ENCODE measurements around the gene METTL25. TPM values are rescaled to one million over a fixed set of nuclear protein-coding genes. Genes with fewer than 3 reads are reported as not detected.

Gene METTL25
- total RNA-seq, 1 experiment from 2014 or later, result 3.5 TPM

DNA sequence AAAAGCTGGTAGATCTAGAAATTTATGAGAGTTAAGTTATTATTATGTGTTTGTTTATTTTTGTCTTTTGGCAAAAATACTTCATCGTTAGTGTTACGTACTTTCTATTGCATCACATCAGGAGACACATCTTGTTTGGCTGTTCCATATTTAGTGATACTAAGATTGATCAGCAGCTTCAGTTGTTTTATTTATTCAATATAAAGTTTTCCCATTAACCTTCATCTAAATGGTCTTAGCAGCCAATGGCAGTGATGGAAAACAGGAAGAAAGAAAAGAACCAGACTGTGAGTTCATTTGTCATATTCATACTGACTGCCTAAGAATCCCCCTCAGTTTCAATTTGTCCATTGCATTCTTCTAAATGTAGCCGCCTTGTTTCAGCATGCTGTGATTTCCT, 122.3 kb downstream of the METTL25 start:
- H3K27me3 ChIP-seq (ENCODE audit: control insufficient read depth, insufficient read depth, low read length), result no peaks in the 10 kb centered on the region
- CTCF ChIA-PET, result no interaction called here
- no TSS peak for BruUV-seq (replicated peaks)
- no peaks in the 10 kb centered on the region for H3K36me3 ChIP-seq (ENCODE audit: control insufficient read depth, insufficient read depth, low read length)
- TF ChIP-seq, protein P1, sequence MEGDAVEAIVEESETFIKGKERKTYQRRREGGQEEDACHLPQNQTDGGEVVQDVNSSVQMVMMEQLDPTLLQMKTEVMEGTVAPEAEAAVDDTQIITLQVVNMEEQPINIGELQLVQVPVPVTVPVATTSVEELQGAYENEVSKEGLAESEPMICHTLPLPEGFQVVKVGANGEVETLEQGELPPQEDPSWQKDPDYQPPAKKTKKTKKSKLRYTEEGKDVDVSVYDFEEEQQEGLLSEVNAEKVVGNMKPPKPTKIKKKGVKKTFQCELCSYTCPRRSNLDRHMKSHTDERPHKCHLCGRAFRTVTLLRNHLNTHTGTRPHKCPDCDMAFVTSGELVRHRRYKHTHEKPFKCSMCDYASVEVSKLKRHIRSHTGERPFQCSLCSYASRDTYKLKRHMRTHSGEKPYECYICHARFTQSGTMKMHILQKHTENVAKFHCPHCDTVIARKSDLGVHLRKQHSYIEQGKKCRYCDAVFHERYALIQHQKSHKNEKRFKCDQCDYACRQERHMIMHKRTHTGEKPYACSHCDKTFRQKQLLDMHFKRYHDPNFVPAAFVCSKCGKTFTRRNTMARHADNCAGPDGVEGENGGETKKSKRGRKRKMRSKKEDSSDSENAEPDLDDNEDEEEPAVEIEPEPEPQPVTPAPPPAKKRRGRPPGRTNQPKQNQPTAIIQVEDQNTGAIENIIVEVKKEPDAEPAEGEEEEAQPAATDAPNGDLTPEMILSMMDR (IDR thresholded peaks at IDR 0.05), result no peak
- TF ChIP-seq, protein P2, sequence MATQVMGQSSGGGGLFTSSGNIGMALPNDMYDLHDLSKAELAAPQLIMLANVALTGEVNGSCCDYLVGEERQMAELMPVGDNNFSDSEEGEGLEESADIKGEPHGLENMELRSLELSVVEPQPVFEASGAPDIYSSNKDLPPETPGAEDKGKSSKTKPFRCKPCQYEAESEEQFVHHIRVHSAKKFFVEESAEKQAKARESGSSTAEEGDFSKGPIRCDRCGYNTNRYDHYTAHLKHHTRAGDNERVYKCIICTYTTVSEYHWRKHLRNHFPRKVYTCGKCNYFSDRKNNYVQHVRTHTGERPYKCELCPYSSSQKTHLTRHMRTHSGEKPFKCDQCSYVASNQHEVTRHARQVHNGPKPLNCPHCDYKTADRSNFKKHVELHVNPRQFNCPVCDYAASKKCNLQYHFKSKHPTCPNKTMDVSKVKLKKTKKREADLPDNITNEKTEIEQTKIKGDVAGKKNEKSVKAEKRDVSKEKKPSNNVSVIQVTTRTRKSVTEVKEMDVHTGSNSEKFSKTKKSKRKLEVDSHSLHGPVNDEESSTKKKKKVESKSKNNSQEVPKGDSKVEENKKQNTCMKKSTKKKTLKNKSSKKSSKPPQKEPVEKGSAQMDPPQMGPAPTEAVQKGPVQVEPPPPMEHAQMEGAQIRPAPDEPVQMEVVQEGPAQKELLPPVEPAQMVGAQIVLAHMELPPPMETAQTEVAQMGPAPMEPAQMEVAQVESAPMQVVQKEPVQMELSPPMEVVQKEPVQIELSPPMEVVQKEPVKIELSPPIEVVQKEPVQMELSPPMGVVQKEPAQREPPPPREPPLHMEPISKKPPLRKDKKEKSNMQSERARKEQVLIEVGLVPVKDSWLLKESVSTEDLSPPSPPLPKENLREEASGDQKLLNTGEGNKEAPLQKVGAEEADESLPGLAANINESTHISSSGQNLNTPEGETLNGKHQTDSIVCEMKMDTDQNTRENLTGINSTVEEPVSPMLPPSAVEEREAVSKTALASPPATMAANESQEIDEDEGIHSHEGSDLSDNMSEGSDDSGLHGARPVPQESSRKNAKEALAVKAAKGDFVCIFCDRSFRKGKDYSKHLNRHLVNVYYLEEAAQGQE (IDR thresholded peaks at IDR 0.05; ENCODE audit: insufficient read depth in 1 of 2, low read depth in 2 of 2, low read length in 1 of 2), result no peak
- TF ChIP-seq POLR2AphosphoS5 (IDR thresholded peaks at IDR 0.05; ENCODE audit: low read depth, low read length), result no peak
- TF ChIP-seq SIN3A (IDR thresholded peaks at IDR 0.05; ENCODE audit: borderline replicate concordance, insufficient read depth, low read depth, low read length), result no peak
- no peak for TF ChIP-seq TCF7L2 (IDR thresholded peaks at IDR 0.05; ENCODE audit: low read depth, low read length)
- H3K4me3 ChIP-seq (ENCODE audit: low read depth in 2 of 2, low read length in 2 of 2), result no peak overlapping the region
- in situ Hi-C loops (cut with HindIII; ENCODE audit: low pct_unique_long_range_greater_than_20kb, low sequenced_read_pairs), result no loop called here
- DNase-seq (ENCODE audit: low read depth, low spot score), result no peak
- H3K9me3 ChIP-seq (ENCODE audit: control insufficient read depth, insufficient read depth, low read depth, low read length), result no peaks in the 10 kb centered on the region
- POLR2A ChIA-PET, result no interaction called here
- intact Hi-C loops (cut with micrococcal nuclease; ENCODE audit: unreplicated experiment), result no loop called here
- H3K27ac ChIP-seq (ENCODE audit: low read length), result no peak overlapping the region
- no peaks in the 10 kb centered on the region for H3K4me1 ChIP-seq (ENCODE audit: control insufficient read depth, insufficient read depth, low read length)
- ATAC-seq, result no peak

DNA sequence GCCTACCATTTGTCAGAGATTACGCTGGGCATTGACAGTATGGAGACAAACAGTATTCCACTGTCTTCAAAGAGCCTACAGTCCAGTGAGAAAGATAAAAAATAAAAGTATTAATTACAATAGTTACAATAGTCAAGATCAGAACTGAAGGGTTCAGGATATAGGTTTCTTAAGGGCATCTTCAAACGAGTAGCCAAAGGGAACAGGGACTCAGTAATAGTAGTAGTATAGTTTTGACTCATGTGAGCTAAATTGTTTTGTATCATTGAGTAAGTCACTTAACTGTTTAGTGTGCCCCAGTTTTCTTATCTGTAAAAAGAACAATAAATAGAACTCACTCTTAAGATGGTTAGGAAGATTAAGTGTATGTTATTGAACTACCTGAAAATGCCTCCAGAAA, 123.6 kb downstream of the METTL25 start:
- no peaks in the 10 kb centered on the region for H3K4me1 ChIP-seq (ENCODE audit: control insufficient read depth, insufficient read depth, low read length)
- no peak overlapping the region for H3K4me3 ChIP-seq (ENCODE audit: low read depth in 2 of 2, low read length in 2 of 2)
- BruUV-seq (replicated peaks), result no TSS peak
- ChIA-PET CTCF (no interaction called here), POLR2A (no interaction called here)
- ATAC-seq (no peak), DNase-seq (ENCODE audit: low read depth, low spot score) (no peak)
- H3K27me3 ChIP-seq (ENCODE audit: control insufficient read depth, insufficient read depth, low read length), result no peaks in the 10 kb centered on the region
- no peaks in the 10 kb centered on the region for H3K36me3 ChIP-seq (ENCODE audit: control insufficient read depth, insufficient read depth, low read length)
- TF ChIP-seq POLR2AphosphoS5 (IDR thresholded peaks at IDR 0.05; ENCODE audit: low read depth, low read length) (no peak), TCF7L2 (IDR thresholded peaks at IDR 0.05; ENCODE audit: low read depth, low read length) (no peak), SIN3A (IDR thresholded peaks at IDR 0.05; ENCODE audit: borderline replicate concordance, insufficient read depth, low read depth, low read length) (no peak)
- TF ChIP-seq, protein P1 (IDR thresholded peaks at IDR 0.05), result no peak
- TF ChIP-seq, protein P2 (IDR thresholded peaks at IDR 0.05; ENCODE audit: insufficient read depth in 1 of 2, low read depth in 2 of 2, low read length in 1 of 2), result no peak
- no peaks in the 10 kb centered on the region for H3K9me3 ChIP-seq (ENCODE audit: control insufficient read depth, insufficient read depth, low read depth, low read length)
- in situ Hi-C loops (cut with HindIII; ENCODE audit: low pct_unique_long_range_greater_than_20kb, low sequenced_read_pairs), result no loop called here
- H3K27ac ChIP-seq (ENCODE audit: low read length), result no peak overlapping the region
- intact Hi-C loops (cut with micrococcal nuclease; ENCODE audit: unreplicated experiment), result no loop called here
